Neuronal stem cell (in vitro differentiated cells): ENCODE data around the gene TSPAN15.
A peak's percentile ranks its signal among the peaks of the same experiment; 100 is the strongest.

Source experiments
- DNase-seq: peaks from one replicate; pipeline ENCODE4 v3.0.0-alpha.2; 2013; ENCODE audit warnings: low spot score
- H2AFZ ChIP-seq: one replicate; pipeline ENCODE4 v1.6.1; 2013; ENCODE audit warnings: mild to moderate bottlenecking, low read length, inconsistent platforms
- H2AK5ac ChIP-seq: 2 replicates; pipeline ENCODE4 v1.6.1; 2013; ENCODE audit warnings: low read depth, mild to moderate bottlenecking, inconsistent platforms, low read length, moderate library complexity, mixed read lengths
- H2BK120ac ChIP-seq: 2 replicates; pipeline ENCODE4 v1.6.1; 2013; ENCODE audit warnings: low read depth, mild to moderate bottlenecking, inconsistent platforms, low read length, moderate library complexity, mixed read lengths
- H2BK12ac ChIP-seq: one replicate; pipeline ENCODE4 v1.6.1; 2013; ENCODE audit warnings: low read length, inconsistent platforms
- H2BK15ac ChIP-seq: 2 replicates; pipeline ENCODE4 v1.6.1; 2013; ENCODE audit warnings: mild to moderate bottlenecking, low read length, inconsistent platforms, mixed read lengths
- H2BK5ac ChIP-seq: one replicate; pipeline ENCODE4 v1.6.1; 2013; ENCODE audit warnings: inconsistent platforms, mild to moderate bottlenecking, low read length, moderate library complexity
- H3K14ac ChIP-seq: one replicate; pipeline ENCODE4 v1.6.1; 2013; ENCODE audit warnings: low read length, inconsistent platforms
- H3K18ac ChIP-seq: 2 replicates; pipeline ENCODE4 v1.6.1; 2013; ENCODE audit warnings: low read length, inconsistent platforms
- H3K23ac ChIP-seq: 2 replicates; pipeline ENCODE4 v1.6.1; 2013; ENCODE audit warnings: low read depth, mild to moderate bottlenecking, mixed read lengths, low read length, inconsistent platforms; ENCODE audit not compliant: poor library complexity
- H3K27ac ChIP-seq: replicated peaks from 3 replicates; pipeline ENCODE4 v1.5.1; 2013; ENCODE audit warnings: low read length, inconsistent platforms
- H3K27me3 ChIP-seq, 3 experiments: 2 replicates each; pipeline ENCODE4 v1.6.1; 2013; ENCODE audit warnings: low read length in 3 of 3, mild to moderate bottlenecking in 2 of 3, inconsistent platforms in 1 of 3, low read depth in 1 of 3, mixed read lengths in 1 of 3, moderate library complexity in 1 of 3; ENCODE audit not compliant: control insufficient read depth in 3 of 3, insufficient read depth in 3 of 3
- H3K36me3 ChIP-seq, 2 donors: replicated peaks in 1 of 2; 2 replicates each; pipeline ENCODE4 v1.6.1; 2013; ENCODE audit warnings: low read length in 2 of 2; ENCODE audit not compliant: control insufficient read depth in 2 of 2, insufficient read depth in 2 of 2
- H3K4ac ChIP-seq: 2 replicates; pipeline ENCODE4 v1.6.1; 2013; ENCODE audit warnings: inconsistent platforms, mild to moderate bottlenecking, low read length, moderate library complexity
- H3K4me1 ChIP-seq, 2 donors: 1 replicate in 1 of 2; 2 replicates in 1 of 2; pipeline ENCODE4 v1.6.1; 2013; ENCODE audit warnings: low read length in 2 of 2, low read depth in 1 of 2; ENCODE audit not compliant: control insufficient read depth in 2 of 2, insufficient read depth in 1 of 2
- H3K4me2 ChIP-seq: one replicate; pipeline ENCODE4 v1.6.1; 2013; ENCODE audit warnings: mild to moderate bottlenecking, low read length, inconsistent platforms; ENCODE audit not compliant: insufficient read depth, poor library complexity, severe bottlenecking
- H3K4me3 ChIP-seq, 2 donors: 2 replicates each; pipeline ENCODE4 v1.5.1; 2013; ENCODE audit warnings: low read length in 2 of 2, mild to moderate bottlenecking in 2 of 2, inconsistent platforms in 1 of 2, moderate library complexity in 1 of 2
- H3K79me1 ChIP-seq: one replicate; pipeline ENCODE4 v1.6.1; 2013; ENCODE audit warnings: low read depth, mild to moderate bottlenecking, inconsistent platforms, low read length, moderate library complexity
- H3K9ac ChIP-seq: one replicate; pipeline ENCODE4 v1.6.1; 2013; ENCODE audit warnings: mild to moderate bottlenecking, low read depth, low read length, inconsistent platforms; ENCODE audit not compliant: poor library complexity
- H3K9me3 ChIP-seq, 2 donors: replicated peaks in 1 of 2; 2 replicates each; pipeline versions ENCODE3 to v1.6.1; 2013; ENCODE audit warnings: low read length in 2 of 2, mild to moderate bottlenecking in 2 of 2, inconsistent platforms in 1 of 2, low read depth in 1 of 2, mixed read lengths in 1 of 2, moderate library complexity in 1 of 2; ENCODE audit not compliant: control insufficient read depth in 2 of 2, insufficient read depth in 1 of 2
- H4K8ac ChIP-seq: one replicate; pipeline ENCODE4 v1.6.1; 2013; ENCODE audit warnings: low read depth, mild to moderate bottlenecking, inconsistent platforms, low read length, moderate library complexity
- H4K91ac ChIP-seq: one replicate; pipeline ENCODE4 v1.6.1; 2013; ENCODE audit warnings: low read length, low read depth, mild to moderate bottlenecking, inconsistent platforms; ENCODE audit not compliant: poor library complexity
- WGBS, 2 donors: extraction: QIAGEN DNeasy Blood & Tissue Kit; methylation state at CpG; one replicate each; pipeline ENCODE4 v1.1.7; 2013; ENCODE audit warnings: missing lambda C conversion rate in 2 of 2, mixed read lengths in 1 of 2; ENCODE audit not compliant: insufficient read length in 2 of 2, insufficient replicate concordance in 1 of 2; ENCODE audit errors: extremely low coverage in 2 of 2; 5-methylcytosine and 5-hydroxymethylcytosine counted together

TSPAN15 gene

DNA sequence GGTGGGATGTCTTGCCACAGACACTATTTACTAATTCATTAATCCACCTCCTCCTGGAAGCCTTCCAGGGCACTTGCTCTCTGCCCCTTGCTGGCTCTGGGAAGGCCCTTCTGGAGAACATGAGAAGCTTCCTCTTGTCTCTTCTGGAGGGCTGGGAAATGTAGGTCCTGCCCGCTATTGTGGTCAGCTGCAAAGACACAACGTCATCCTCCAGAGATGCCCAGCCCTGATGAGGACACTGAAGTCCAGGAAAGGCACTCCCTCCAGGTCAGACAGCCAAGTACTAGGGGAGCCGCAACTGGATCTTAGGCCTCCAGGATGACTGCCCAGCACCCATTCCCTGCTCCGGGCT, 24.9 kb upstream of the TSPAN15 start:
- Histone ChIP-seq H3K4me1 (no peaks in the 10 kb centered on the region), H3K9ac (no peak overlapping the region), H4K8ac (no peak overlapping the region), H2BK15ac (no peak overlapping the region), H3K18ac (no peak overlapping the region), H3K27ac (no peak overlapping the region), H3K4me3 (no peak overlapping the region), H2BK5ac (no peak overlapping the region), H3K4ac (no peak overlapping the region), H3K36me3 (no peaks in the 10 kb centered on the region), H3K14ac (no peak overlapping the region), H2AFZ (no peak overlapping the region), H2AK5ac (no peak overlapping the region), H4K91ac (no peak overlapping the region), H3K79me1 (no peaks in the 10 kb centered on the region), H2BK12ac (no peak overlapping the region), H3K9me3 (no peaks in the 10 kb centered on the region), H3K27me3 (peaks cover 0 to 5% (median 0%) of the 10 kb centered on the region in 3 experiments), H3K23ac (peak overlapping the region; percentile 88), H3K4me2 (no peak overlapping the region), H2BK120ac (no peak overlapping the region)
- no peak for DNase-seq
- no CpG with 5 or more reads among the region's 4 CpGs for WGBS, 2 donors

DNA sequence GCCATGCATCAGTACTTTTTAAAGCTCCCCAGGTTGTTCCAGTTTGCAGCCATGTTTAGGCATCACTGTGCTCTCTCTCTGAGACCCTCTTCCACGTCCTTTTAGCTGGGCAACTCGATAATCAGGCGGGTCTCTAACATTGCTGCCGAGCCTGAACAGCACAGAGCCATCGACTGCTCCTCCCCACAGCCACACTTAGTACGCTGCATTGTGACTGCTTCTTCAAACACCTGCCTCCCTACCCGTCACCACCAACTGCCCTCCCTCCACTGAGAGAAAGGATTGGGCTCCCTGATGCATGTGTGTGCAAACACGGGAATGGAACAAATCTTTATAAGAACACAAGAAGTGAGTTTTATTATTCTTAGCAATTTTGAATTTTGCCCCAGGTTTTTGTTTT, 23.1 kb upstream of the TSPAN15 start:
- no peak overlapping the region for H3K27ac ChIP-seq
- no peak overlapping the region for H2BK5ac ChIP-seq
- H3K4me2 ChIP-seq, result no peak overlapping the region
- no peaks in the 10 kb centered on the region for H3K36me3 ChIP-seq
- no peak overlapping the region for H2BK120ac ChIP-seq
- H3K4me3 ChIP-seq, result no peak overlapping the region
- H3K4ac ChIP-seq, result no peak overlapping the region
- H4K91ac ChIP-seq, result no peak overlapping the region
- WGBS, 2 donors, result no CpG with 5 or more reads among the region's 8 CpGs
- H2AFZ ChIP-seq, result no peak overlapping the region
- H3K4me1 ChIP-seq, result no peaks in the 10 kb centered on the region
- H3K9ac ChIP-seq, result no peak overlapping the region
- H3K18ac ChIP-seq, result no peak overlapping the region
- peaks cover 0 to 3% (median 0%) of the 10 kb centered on the region in 3 experiments for H3K27me3 ChIP-seq
- H3K79me1 ChIP-seq, result no peaks in the 10 kb centered on the region
- no peaks in the 10 kb centered on the region for H3K9me3 ChIP-seq
- no peak for DNase-seq
- H2AK5ac ChIP-seq, result no peak overlapping the region
- no peak overlapping the region for H2BK12ac ChIP-seq
- H2BK15ac ChIP-seq, result no peak overlapping the region
- H3K14ac ChIP-seq, result no peak overlapping the region
- no peak overlapping the region for H3K23ac ChIP-seq
- H4K8ac ChIP-seq, result no peak overlapping the region

DNA sequence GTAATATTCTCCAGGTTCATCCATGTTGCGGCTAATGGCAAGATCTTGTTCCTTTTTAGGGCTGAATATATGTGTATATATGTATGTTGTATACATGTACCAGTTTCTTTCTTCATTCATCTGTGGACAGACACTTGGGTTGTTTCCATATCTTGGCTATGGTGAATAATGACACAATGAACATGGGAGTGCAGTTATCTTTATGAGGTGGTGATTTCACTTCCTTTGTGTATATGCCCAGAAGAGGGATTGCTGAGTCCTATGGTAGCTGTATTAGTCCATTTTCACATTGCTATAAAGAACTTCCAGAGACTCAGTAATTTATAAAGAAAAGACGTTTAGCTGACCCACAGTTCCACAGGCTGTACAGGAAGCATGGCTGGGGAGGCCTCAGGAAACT, 17.1 kb upstream of the TSPAN15 start:
- H2BK12ac ChIP-seq, result no peak overlapping the region
- no peak overlapping the region for H2BK5ac ChIP-seq
- H3K4me3 ChIP-seq, result no peak overlapping the region
- no peak overlapping the region for H2BK15ac ChIP-seq
- no peak overlapping the region for H3K9ac ChIP-seq
- H3K14ac ChIP-seq, result no peak overlapping the region
- no peaks in the 10 kb centered on the region for H3K4me1 ChIP-seq
- H3K18ac ChIP-seq, result no peak overlapping the region
- H3K23ac ChIP-seq, result no peak overlapping the region
- H3K27ac ChIP-seq, result no peak overlapping the region
- no peak for DNase-seq
- no peaks in the 10 kb centered on the region for H3K36me3 ChIP-seq
- no peak overlapping the region for H2BK120ac ChIP-seq
- WGBS, 2 donors, result no CpG with 5 or more reads among the region's 2 CpGs
- peaks cover 0 to 30% (median 0%) of the 10 kb centered on the region in 3 experiments for H3K27me3 ChIP-seq
- no peak overlapping the region for H3K4me2 ChIP-seq
- no peak overlapping the region for H4K8ac ChIP-seq
- no peaks in the 10 kb centered on the region for H3K79me1 ChIP-seq
- H4K91ac ChIP-seq, result no peak overlapping the region
- no peak overlapping the region for H2AK5ac ChIP-seq
- H2AFZ ChIP-seq, result no peak overlapping the region
- H3K9me3 ChIP-seq, result no peaks in the 10 kb centered on the region
- no peak overlapping the region for H3K4ac ChIP-seq

DNA sequence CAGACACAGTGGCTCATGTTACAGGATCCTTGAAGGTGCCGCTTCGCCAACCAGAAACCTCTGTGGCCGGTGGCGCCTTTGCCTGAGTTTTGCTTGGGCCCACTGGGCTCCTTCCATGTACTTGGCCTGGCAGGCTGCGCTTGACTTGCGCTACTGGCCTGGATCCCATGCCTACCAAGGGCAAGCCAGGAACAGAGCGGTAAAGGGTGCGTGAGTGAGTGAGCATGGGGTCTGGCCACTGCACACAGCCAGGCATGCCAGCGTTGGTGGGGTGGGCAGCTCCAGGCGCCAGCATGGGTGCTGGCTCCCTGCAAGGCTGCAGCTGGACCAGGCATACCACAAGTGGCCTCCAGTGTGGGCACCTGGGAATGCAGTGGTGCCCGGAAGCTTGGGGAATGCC, 16.3 kb upstream of the TSPAN15 start:
- WGBS, 2 donors, result no CpG with 5 or more reads among the region's 11 CpGs
- peak overlapping the region; percentile 35 for H3K23ac ChIP-seq
- H3K27me3 ChIP-seq, result peaks cover 0 to 33% (median 0%) of the 10 kb centered on the region in 3 experiments
- H3K4me1 ChIP-seq, result no peaks in the 10 kb centered on the region
- no peak overlapping the region for H4K91ac ChIP-seq
- H3K4me2 ChIP-seq, result no peak overlapping the region
- H2AFZ ChIP-seq, result no peak overlapping the region
- no peaks in the 10 kb centered on the region for H3K36me3 ChIP-seq
- peak overlapping the region; percentile 27 for H3K14ac ChIP-seq
- no peak overlapping the region for H3K27ac ChIP-seq
- H3K4ac ChIP-seq, result no peak overlapping the region
- no peaks in the 10 kb centered on the region for H3K9me3 ChIP-seq
- H2BK15ac ChIP-seq, result no peak overlapping the region
- no peak overlapping the region for H3K9ac ChIP-seq
- no peak for DNase-seq
- no peaks in the 10 kb centered on the region for H3K79me1 ChIP-seq
- H3K4me3 ChIP-seq, result no peak overlapping the region
- no peak overlapping the region for H2BK120ac ChIP-seq
- H2AK5ac ChIP-seq, result no peak overlapping the region
- H2BK5ac ChIP-seq, result no peak overlapping the region
- H2BK12ac ChIP-seq, result no peak overlapping the region
- no peak overlapping the region for H4K8ac ChIP-seq
- peak overlapping the region; percentile 72 for H3K18ac ChIP-seq
